Endothelial cell of umbilical vein (primary cell): ENCODE measurements around the gene ACVR2B. TPM values are rescaled to one million over a fixed set of nuclear protein-coding genes. Genes with fewer than 3 reads are reported as not detected.
A peak's percentile ranks its signal among the peaks of the same experiment; 100 is the strongest.

ENCODE experiments used
- BruUV-seq: library from RNA; stranded (reverse); fragments of 400-500 nt; replicated peaks from 2 replicates; lab custom pipeline; 2021; lab: Mats Ljungman, UMichigan
- CTCF ChIA-PET: fragments of 300-600, 350-600 bp; sonication (Branson Sonifier 250); formaldehyde crosslinking; loops from one replicate; lab custom pipeline; 2021; ENCODE audit warnings: antibody characterized with exemption, inconsistent platforms; lab: Charles Lee
- POLR2A ChIA-PET: fragments of 300-600, 350-600 bp; sonication (Branson Sonifier 250); formaldehyde crosslinking; loops from one replicate; lab custom pipeline; 2021; ENCODE audit warnings: antibody characterized with exemption, inconsistent platforms; lab: Charles Lee
- DNase-seq: peaks from one replicate; pipeline ENCODE4 v3.0.0-alpha.2; 2011; ENCODE audit warnings: low read depth, low spot score
- FAIRE-seq: peaks from 2 replicates; lab custom pipeline; 2011; peaks lifted over from hg19 to GRCh38; lab: Jason Lieb, UNC
- H2AFZ ChIP-seq: 2 replicates; pipeline ENCODE4 v1.6.0; 2012; ENCODE audit warnings: low read depth, low read length, control low read depth, inconsistent platforms
- H3K27ac ChIP-seq: 2 replicates; pipeline ENCODE4 v1.5.1; 2011; ENCODE audit warnings: low read depth, mild to moderate bottlenecking, control low read depth, low read length, moderate library complexity; ENCODE audit not compliant: insufficient read depth
- H3K27me3 ChIP-seq, 2 experiments: 2 replicates each; pipeline versions ENCODE4 v1.6.0 to v1.6.1; 2011; ENCODE audit warnings: low read length in 2 of 2, mixed read lengths in 1 of 2; ENCODE audit not compliant: control insufficient read depth in 2 of 2, insufficient read depth in 2 of 2
- H3K36me3 ChIP-seq, 2 experiments: 2 replicates in 1 of 2; 3 replicates in 1 of 2; pipeline ENCODE4 v1.5.1; 2011; ENCODE audit warnings: low read length in 2 of 2, mild to moderate bottlenecking in 1 of 2, moderate library complexity in 1 of 2; ENCODE audit not compliant: control insufficient read depth in 2 of 2, insufficient read depth in 2 of 2; ENCODE audit errors: extremely low read depth in 1 of 2
- H3K4me1 ChIP-seq: 3 replicates; pipeline ENCODE4 v1.5.1; 2011; ENCODE audit warnings: mild to moderate bottlenecking, low read length; ENCODE audit not compliant: control insufficient read depth, insufficient read depth; ENCODE audit errors: extremely low read depth
- H3K4me2 ChIP-seq: 2 replicates; pipeline ENCODE4 v1.6.1; 2011; ENCODE audit warnings: low read length, control low read depth, mixed read lengths; ENCODE audit not compliant: insufficient read depth
- H3K4me3 ChIP-seq, 3 experiments: fragments of 200-600 bp in 1 of 3; sonication (generic), shearing (Covaris generic) in 1 of 3; replicated peaks in 1 of 3; 2 replicates each; pipeline ENCODE4 v1.5.1; 2011 to 2016; ENCODE audit warnings: control low read depth in 3 of 3, low read length in 3 of 3, mild to moderate bottlenecking in 2 of 3, inconsistent platforms in 1 of 3, low read depth in 1 of 3, moderate library complexity in 1 of 3; ENCODE audit not compliant: insufficient read depth in 1 of 3
- H3K79me2 ChIP-seq: 2 replicates; pipeline ENCODE4 v1.6.0; 2012; ENCODE audit warnings: low read length, inconsistent platforms; ENCODE audit not compliant: control insufficient read depth, insufficient read depth
- H3K9ac ChIP-seq: replicated peaks from 2 replicates; pipeline ENCODE3; 2011; ENCODE audit warnings: low read length, control low read depth; ENCODE audit not compliant: insufficient read depth; ENCODE audit errors: extremely low read depth
- H3K9me1 ChIP-seq: replicated peaks from 3 replicates; pipeline ENCODE4 v1.6.0; 2011; ENCODE audit warnings: mild to moderate bottlenecking, low read length; ENCODE audit not compliant: control insufficient read depth, insufficient read depth; ENCODE audit errors: extremely low read depth
- H3K9me3 ChIP-seq: replicated peaks from 2 replicates; pipeline ENCODE4 v1.5.1; 2012; ENCODE audit warnings: low read length, inconsistent platforms; ENCODE audit not compliant: control insufficient read depth, insufficient read depth
- H4K20me1 ChIP-seq: replicated peaks from 2 replicates; pipeline ENCODE3; 2011; ENCODE audit warnings: mild to moderate bottlenecking, low read length; ENCODE audit not compliant: control insufficient read depth, insufficient read depth; ENCODE audit errors: extremely low read depth
- EZH2 ChIP-seq: IDR thresholded peaks from 2 replicates; pipeline ENCODE4 v1.6.1; 2012; ENCODE audit warnings: borderline replicate concordance, low read depth, mild to moderate bottlenecking, moderate library complexity, low read length, inconsistent platforms; ENCODE audit not compliant: severe bottlenecking
- FOS ChIP-seq: IDR thresholded peaks from 2 replicates; pipeline ENCODE4 v1.6.1; 2011; ENCODE audit warnings: mild to moderate bottlenecking, low read length, moderate library complexity, borderline replicate concordance; ENCODE audit not compliant: insufficient read depth
- GATA2 ChIP-seq: IDR thresholded peaks from 2 replicates; pipeline ENCODE4 v1.7.0; 2011; ENCODE audit warnings: low read depth, mild to moderate bottlenecking, moderate library complexity, mixed read lengths, low read length; ENCODE audit not compliant: insufficient read length, insufficient read depth
- JUN ChIP-seq: IDR thresholded peaks from 2 replicates; pipeline ENCODE4 v1.6.1; 2011; ENCODE audit warnings: borderline replicate concordance, low read depth; ENCODE audit not compliant: insufficient read length, insufficient read depth
- MYC ChIP-seq: IDR thresholded peaks from one replicate; pipeline ENCODE4 v1.6.1; 2011; ENCODE audit warnings: mild to moderate bottlenecking, low read depth, low read length
- POLR2A ChIP-seq: IDR thresholded peaks from 2 replicates; pipeline ENCODE4 v1.6.1; 2012; ENCODE audit warnings: low read depth, mild to moderate bottlenecking, control low read depth, low read length
- POLR2AphosphoS5 ChIP-seq: IDR thresholded peaks from 2 replicates; pipeline ENCODE4 v1.6.1; 2012; ENCODE audit warnings: low read depth, mild to moderate bottlenecking, control low read depth, low read length, moderate library complexity; ENCODE audit not compliant: insufficient read depth
- dilution Hi-C: fragments of 300-500 bp; cut with MboI; formaldehyde crosslinking; loops from one replicate; pipeline ENCODE4 v1.15.0; 2019; ENCODE audit warnings: low sequenced_read_pairs; ENCODE audit not compliant: extremely low pct_ligation_motif_present
- intact Hi-C: fragments of 100-400 bp; cut with micrococcal nuclease; formaldehyde crosslinking; loops from one replicate; pipeline ENCODE4 v1.10.0; 2022
- polyA plus RNA-seq, 4 experiments: library from polyadenylated mRNA; depleted of rRNA in 3 of 4; stranded (reverse) in 3 of 4; unstranded in 1 of 4; fragments of >200 nt; gene quantifications; 2 replicates each; pipeline versions ENCODE4 v1.2.1 to v1.2.3, GENCODE V29; 2011 to 2012; ENCODE audit warnings: missing spikeins in 1 of 4
- total RNA-seq: library from RNA; stranded (reverse); gene quantifications from 2 replicates; pipeline ENCODE4 v1.2.3, GENCODE V29; 2021
- TF ChIP-seq, protein P1 (sequence below), 2 donors: IDR thresholded peaks; 1 replicate in 1 of 2; 2 replicates in 1 of 2; pipeline ENCODE4 v1.5.1; 2011; ENCODE audit warnings: low read length in 2 of 2, mild to moderate bottlenecking in 2 of 2, moderate library complexity in 2 of 2, control low read depth in 1 of 2, inconsistent platforms in 1 of 2, low read depth in 1 of 2; ENCODE audit not compliant: insufficient read depth in 1 of 2; ENCODE audit errors: extremely low read depth in 1 of 2
- TF ChIP-seq, protein P2 (sequence below): IDR thresholded peaks from 2 replicates; pipeline ENCODE4 v1.6.1; 2011; ENCODE audit not compliant: insufficient read depth, insufficient read length

ACVR2B gene
- total and polyA plus RNA-seq, 2 donors (not counting 3 experiments of a cell fraction or from before 2014, with no cell fraction given) = 2.0 to 4.9 TPM

DNA sequence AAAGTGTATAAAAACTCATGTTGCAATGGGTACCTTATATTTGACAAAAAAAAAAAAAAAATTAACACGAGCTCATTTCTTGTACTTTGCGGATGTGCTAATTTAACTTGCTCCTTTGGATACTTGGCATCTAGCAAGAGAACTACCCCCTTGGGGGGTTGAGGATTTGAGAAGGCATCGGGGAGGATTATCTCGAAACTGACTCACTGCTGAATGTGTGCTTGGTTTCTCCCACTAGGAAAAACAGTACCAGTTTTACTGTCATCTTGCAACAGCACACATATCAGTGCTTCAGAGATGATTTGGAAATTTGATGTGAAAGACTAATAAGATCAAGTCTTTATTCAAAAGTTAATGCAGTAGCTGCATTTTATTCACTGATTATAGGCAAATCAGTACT, 43.3 kb downstream of the ACVR2B start:
- H2AFZ ChIP-seq = no peak overlapping the region
- peak overlapping the region; percentile 87 for H3K4me2 ChIP-seq
- peaks cover 7% of the 10 kb centered on the region for H3K4me1 ChIP-seq
- no peaks in the 10 kb centered on the region for H3K9me1 ChIP-seq
- H4K20me1 ChIP-seq = no peaks in the 10 kb centered on the region
- FAIRE-seq (no peak), DNase-seq (no peak)
- intact Hi-C loops (loop anchor here (5.0 kb wide), 2 partner anchors 150 to 360 kb away; partner anchors contain the start of genes ACAA1, MYD88 and XYLB), dilution Hi-C loops (no loop called here)
- H3K4me3 ChIP-seq = peak overlapping the region; percentile 73 to 84 (median 80)
- peak overlapping the region; percentile 57 for H3K9ac ChIP-seq
- POLR2A ChIA-PET = interaction anchor here (0.6 kb wide), 3 partner anchors 11 to 165 kb away, joined by 3 to 15 read pairs (median 6); no protein-coding TSS in a partner anchor
- H3K79me2 ChIP-seq = peaks cover 5% of the 10 kb centered on the region
- H3K36me3 ChIP-seq = peaks cover 0 to 3% of the 10 kb centered on the region in 2 experiments
- no peaks in the 10 kb centered on the region for H3K27me3 ChIP-seq
- CTCF ChIA-PET = interaction anchor here (0.8 to 3.2 kb wide), 14 partner anchors 13 to 522 kb away, joined by 3 to 31 read pairs (median 10); partner anchors contain the start of genes OXSR1 and XYLB
- TF ChIP-seq, protein P1, sequence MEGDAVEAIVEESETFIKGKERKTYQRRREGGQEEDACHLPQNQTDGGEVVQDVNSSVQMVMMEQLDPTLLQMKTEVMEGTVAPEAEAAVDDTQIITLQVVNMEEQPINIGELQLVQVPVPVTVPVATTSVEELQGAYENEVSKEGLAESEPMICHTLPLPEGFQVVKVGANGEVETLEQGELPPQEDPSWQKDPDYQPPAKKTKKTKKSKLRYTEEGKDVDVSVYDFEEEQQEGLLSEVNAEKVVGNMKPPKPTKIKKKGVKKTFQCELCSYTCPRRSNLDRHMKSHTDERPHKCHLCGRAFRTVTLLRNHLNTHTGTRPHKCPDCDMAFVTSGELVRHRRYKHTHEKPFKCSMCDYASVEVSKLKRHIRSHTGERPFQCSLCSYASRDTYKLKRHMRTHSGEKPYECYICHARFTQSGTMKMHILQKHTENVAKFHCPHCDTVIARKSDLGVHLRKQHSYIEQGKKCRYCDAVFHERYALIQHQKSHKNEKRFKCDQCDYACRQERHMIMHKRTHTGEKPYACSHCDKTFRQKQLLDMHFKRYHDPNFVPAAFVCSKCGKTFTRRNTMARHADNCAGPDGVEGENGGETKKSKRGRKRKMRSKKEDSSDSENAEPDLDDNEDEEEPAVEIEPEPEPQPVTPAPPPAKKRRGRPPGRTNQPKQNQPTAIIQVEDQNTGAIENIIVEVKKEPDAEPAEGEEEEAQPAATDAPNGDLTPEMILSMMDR (IDR thresholded peaks at IDR 0.05; ENCODE audit: extremely low read depth in 1 of 2, insufficient read depth in 1 of 2, low read depth in 1 of 2, low read length in 2 of 2) = no peak
- TF ChIP-seq EZH2 (no peak), GATA2 (no peak), FOS (no peak), JUN (no peak), POLR2AphosphoS5 (no peak), POLR2A (no peak), MYC (no peak)
- TF ChIP-seq, protein P2, sequence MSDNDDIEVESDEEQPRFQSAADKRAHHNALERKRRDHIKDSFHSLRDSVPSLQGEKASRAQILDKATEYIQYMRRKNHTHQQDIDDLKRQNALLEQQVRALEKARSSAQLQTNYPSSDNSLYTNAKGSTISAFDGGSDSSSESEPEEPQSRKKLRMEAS = no peak
- H3K27ac ChIP-seq = no peak overlapping the region
- BruUV-seq = no TSS peak
- no peaks in the 10 kb centered on the region for H3K9me3 ChIP-seq
